Mesenchymal stem cell (in vitro differentiated cells and primary cell): ENCODE data around the gene C9orf40.

ENCODE experiments used
- DNase-seq: peaks from one replicate; pipeline ENCODE4 v3.0.0-alpha.2; 2013
- H2AFZ ChIP-seq: one replicate; pipeline ENCODE4 v1.6.1; 2013; ENCODE audit warnings: low read depth, mild to moderate bottlenecking, control low read depth, inconsistent platforms, low read length, moderate library complexity
- H2AK5ac ChIP-seq: 2 replicates; pipeline ENCODE4 v1.6.1; 2013; ENCODE audit warnings: low read length, moderate library complexity, mild to moderate bottlenecking, inconsistent platforms; ENCODE audit not compliant: severe bottlenecking
- H2BK120ac ChIP-seq: one replicate; pipeline ENCODE4 v1.6.1; 2013; ENCODE audit warnings: low read depth, mild to moderate bottlenecking, inconsistent platforms, low read length, moderate library complexity
- H2BK12ac ChIP-seq, 2 experiments: one replicate each; pipeline ENCODE4 v1.6.1; 2013; ENCODE audit warnings: inconsistent platforms in 2 of 2, low read length in 2 of 2, mild to moderate bottlenecking in 2 of 2, moderate library complexity in 2 of 2, control low read depth in 1 of 2
- H2BK15ac ChIP-seq: one replicate; pipeline ENCODE4 v1.6.1; 2013; ENCODE audit warnings: mild to moderate bottlenecking, low read depth, inconsistent platforms; ENCODE audit not compliant: poor library complexity, severe bottlenecking
- H2BK5ac ChIP-seq: 2 replicates; pipeline ENCODE4 v1.6.1; 2013; ENCODE audit warnings: low read depth, mild to moderate bottlenecking, low read length, control low read depth, inconsistent platforms; ENCODE audit not compliant: poor library complexity, severe bottlenecking
- H3K14ac ChIP-seq, 2 experiments: one replicate each; pipeline ENCODE4 v1.6.1; 2013; ENCODE audit warnings: inconsistent platforms in 2 of 2, low read length in 2 of 2, control low read depth in 1 of 2, mild to moderate bottlenecking in 1 of 2, moderate library complexity in 1 of 2
- H3K18ac ChIP-seq, 2 experiments: one replicate each; pipeline ENCODE4 v1.6.1; 2013; ENCODE audit warnings: inconsistent platforms in 2 of 2, low read length in 2 of 2, control low read depth in 1 of 2, low read depth in 1 of 2, mild to moderate bottlenecking in 1 of 2
- H3K23ac ChIP-seq, 2 experiments: one replicate each; pipeline ENCODE4 v1.6.1; 2013; ENCODE audit warnings: inconsistent platforms in 2 of 2, low read length in 2 of 2, mild to moderate bottlenecking in 2 of 2, moderate library complexity in 2 of 2, control low read depth in 1 of 2
- H3K27ac ChIP-seq: 2 replicates; pipeline ENCODE4 v1.5.1; 2013; ENCODE audit warnings: mild to moderate bottlenecking, moderate library complexity, low read length, control low read depth, inconsistent platforms; ENCODE audit not compliant: poor library complexity, severe bottlenecking
- H3K27me3 ChIP-seq, 2 experiments: 2 replicates each; pipeline versions ENCODE4 v1.6.1 to v1.7.0; 2013; ENCODE audit warnings: low read length in 2 of 2, mild to moderate bottlenecking in 2 of 2, moderate library complexity in 2 of 2, control low read depth in 1 of 2, inconsistent platforms in 1 of 2; ENCODE audit not compliant: control insufficient read depth in 1 of 2, insufficient read depth in 1 of 2
- H3K36me3 ChIP-seq, 2 experiments: 2 replicates each; pipeline versions ENCODE4 v1.6.1 to v1.7.0; 2013; ENCODE audit warnings: low read length in 2 of 2, control low read depth in 1 of 2, inconsistent platforms in 1 of 2, low read depth in 1 of 2, mild to moderate bottlenecking in 1 of 2; ENCODE audit not compliant: insufficient read depth in 2 of 2, control insufficient read depth in 1 of 2
- H3K4ac ChIP-seq, 2 experiments: one replicate each; pipeline ENCODE4 v1.6.1; 2013; ENCODE audit warnings: inconsistent platforms in 2 of 2, low read length in 2 of 2, mild to moderate bottlenecking in 2 of 2, moderate library complexity in 2 of 2, control low read depth in 1 of 2, low read depth in 1 of 2
- H3K4me1 ChIP-seq: 2 replicates; pipeline ENCODE4 v1.6.1; 2013; ENCODE audit warnings: low read depth, low read length, control low read depth; ENCODE audit not compliant: control insufficient read depth, insufficient read depth
- H3K4me2 ChIP-seq: 2 replicates; pipeline ENCODE4 v1.6.1; 2013; ENCODE audit warnings: low read length, mild to moderate bottlenecking, inconsistent platforms; ENCODE audit not compliant: poor library complexity, severe bottlenecking
- H3K4me3 ChIP-seq, 2 experiments: 2 replicates each; pipeline versions ENCODE4 v1.5.1 to v1.7.0; 2013; ENCODE audit warnings: low read length in 2 of 2, mild to moderate bottlenecking in 2 of 2, control low read depth in 1 of 2, low read depth in 1 of 2; ENCODE audit not compliant: insufficient read depth in 1 of 2
- H3K79me1 ChIP-seq: replicated peaks from 2 replicates; pipeline ENCODE4 v1.6.1; 2013; ENCODE audit warnings: mild to moderate bottlenecking, control low read depth, low read length, inconsistent platforms; ENCODE audit not compliant: poor library complexity, severe bottlenecking
- H3K9ac ChIP-seq: 2 replicates; pipeline ENCODE4 v1.7.0; 2013; ENCODE audit warnings: mild to moderate bottlenecking, low read length, moderate library complexity
- H3K9me3 ChIP-seq: 2 replicates; pipeline ENCODE4 v1.7.0; 2013; ENCODE audit warnings: mild to moderate bottlenecking, low read length; ENCODE audit not compliant: control insufficient read depth
- H4K8ac ChIP-seq: one replicate; pipeline ENCODE4 v1.6.1; 2013; ENCODE audit warnings: inconsistent platforms, mild to moderate bottlenecking, low read length, moderate library complexity
- H4K91ac ChIP-seq: one replicate; pipeline ENCODE4 v1.6.1; 2013; ENCODE audit warnings: mild to moderate bottlenecking, low read length, inconsistent platforms
- WGBS: methylation state at CpG from one replicate; pipeline ENCODE4 v1.1.7; 2013; ENCODE audit warnings: mixed read lengths; 5-methylcytosine and 5-hydroxymethylcytosine counted together

Gene C9orf40

DNA sequence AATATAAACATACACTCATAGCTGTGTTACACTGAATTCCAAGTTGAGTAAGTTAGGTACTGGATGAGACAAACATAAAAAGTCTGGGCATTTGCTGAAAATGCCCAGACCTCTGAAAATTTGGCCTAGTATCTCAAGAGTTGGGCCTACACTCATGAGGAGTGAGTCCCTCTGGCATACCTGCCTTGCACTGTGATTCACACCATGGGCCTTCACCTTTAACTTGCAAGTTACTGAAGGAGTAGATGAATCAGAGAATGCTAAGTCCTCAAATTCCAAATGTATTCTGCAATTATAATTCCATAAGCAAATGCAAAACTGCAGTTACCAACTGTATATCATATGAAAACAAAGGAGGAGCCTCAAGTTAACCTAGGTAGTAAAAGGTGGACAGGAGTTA lies 32.3 kb upstream of the C9orf40 start:
- Histone ChIP-seq H3K4me3 (no peak overlapping the region), H3K36me3 (peaks cover 0 to 40% of the 10 kb centered on the region in 2 experiments), H3K9me3 (no peaks in the 10 kb centered on the region), H3K27ac (no peak overlapping the region), H3K4me2 (no peak overlapping the region), H2BK120ac (no peak overlapping the region), H2AFZ (no peak overlapping the region), H2AK5ac (no peak overlapping the region), H4K8ac (no peak overlapping the region), H4K91ac (no peak overlapping the region), H3K14ac (no peak overlapping the region), H3K23ac (no peak overlapping the region), H3K4me1 (no peaks in the 10 kb centered on the region), H3K27me3 (no peaks in the 10 kb centered on the region), H2BK5ac (no peak overlapping the region), H3K4ac (no peak overlapping the region), H3K18ac (no peak overlapping the region), H3K9ac (no peak overlapping the region), H3K79me1 (peaks cover 2% of the 10 kb centered on the region), H2BK12ac (no peak overlapping the region), H2BK15ac (no peak overlapping the region)
- DNase-seq = no peak

DNA sequence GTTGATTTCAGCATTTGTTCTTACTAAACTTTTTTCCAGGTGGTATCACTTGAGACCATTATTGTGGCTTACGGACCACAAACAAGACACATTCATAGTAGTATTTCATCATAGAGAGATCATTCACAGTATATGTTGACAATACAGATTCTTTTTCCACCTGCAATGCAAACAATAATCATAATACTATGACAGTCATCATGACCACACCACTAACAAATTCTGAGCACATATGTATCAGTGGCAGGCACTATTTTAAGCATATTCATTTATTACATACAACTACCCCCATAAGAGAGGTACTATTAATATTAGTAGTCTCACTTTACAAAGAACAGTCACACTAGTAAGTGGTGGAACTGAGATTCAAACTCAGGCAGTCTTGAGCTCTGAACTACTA lies 31.0 kb upstream of the C9orf40 start:
- no peaks in the 10 kb centered on the region for H3K79me1 ChIP-seq
- no peak overlapping the region for H4K8ac ChIP-seq

DNA sequence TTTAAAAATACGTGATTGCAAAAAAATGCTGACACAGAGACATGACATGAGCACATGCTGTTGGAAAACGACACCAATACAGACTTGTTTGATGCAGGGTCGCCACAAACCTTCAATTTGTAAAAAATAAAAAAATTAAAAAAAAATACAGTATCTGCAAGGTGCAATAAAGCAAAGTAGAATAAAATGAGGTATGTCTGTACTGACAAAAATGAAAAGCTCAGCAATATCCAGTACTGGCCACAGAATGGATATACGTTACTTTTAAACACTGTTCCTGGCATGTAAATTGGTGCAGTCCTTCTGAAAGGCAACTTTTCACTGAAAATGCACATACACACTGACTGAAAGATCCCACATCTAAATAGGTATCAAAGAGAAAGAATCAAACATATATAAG lies 27.1 kb upstream of the C9orf40 start:
- Histone ChIP-seq H2BK15ac (no peak overlapping the region), H3K27ac (no peak overlapping the region), H3K14ac (no peak overlapping the region), H3K36me3 (peaks cover 8 to 64% of the 10 kb centered on the region in 2 experiments), H4K8ac (no peak overlapping the region), H3K4me3 (no peak overlapping the region), H4K91ac (no peak overlapping the region), H2BK12ac (no peak overlapping the region), H2BK5ac (no peak overlapping the region), H3K18ac (no peak overlapping the region), H3K9me3 (peaks cover 19% of the 10 kb centered on the region), H2AFZ (no peak overlapping the region), H3K4ac (no peak overlapping the region), H2AK5ac (no peak overlapping the region), H3K4me2 (no peak overlapping the region), H3K23ac (no peak overlapping the region), H3K4me1 (no peaks in the 10 kb centered on the region), H3K9ac (no peak overlapping the region), H2BK120ac (no peak overlapping the region), H3K79me1 (peaks cover 2% of the 10 kb centered on the region), H3K27me3 (no peaks in the 10 kb centered on the region)
- no peak for DNase-seq
- WGBS = 100% methylated on average over 3 of the region's 4 CpGs

More for the DNA sequence above, 31.0 kb upstream of the C9orf40 start:
- H2BK12ac ChIP-seq = no peak overlapping the region
- H2BK120ac ChIP-seq = no peak overlapping the region
- no peak overlapping the region for H3K4me2 ChIP-seq
- no peak overlapping the region for H2AFZ ChIP-seq
- H3K9ac ChIP-seq = no peak overlapping the region
- H3K9me3 ChIP-seq = no peaks in the 10 kb centered on the region
- H3K4me3 ChIP-seq = no peak overlapping the region
- H3K14ac ChIP-seq = no peak overlapping the region
- H3K18ac ChIP-seq = no peak overlapping the region
- no peak overlapping the region for H3K4ac ChIP-seq
- peaks cover 0 to 47% of the 10 kb centered on the region in 2 experiments for H3K36me3 ChIP-seq
- H3K4me1 ChIP-seq = no peaks in the 10 kb centered on the region
- no peak overlapping the region for H3K27ac ChIP-seq
- no peak overlapping the region for H2AK5ac ChIP-seq
- no peak overlapping the region for H3K23ac ChIP-seq
- H2BK15ac ChIP-seq = no peak overlapping the region
- H2BK5ac ChIP-seq = no peak overlapping the region
- DNase-seq = no peak
- 100% methylated on average over 1 of the region's 1 CpG for WGBS
- no peaks in the 10 kb centered on the region for H3K27me3 ChIP-seq
- no peak overlapping the region for H4K91ac ChIP-seq

DNA sequence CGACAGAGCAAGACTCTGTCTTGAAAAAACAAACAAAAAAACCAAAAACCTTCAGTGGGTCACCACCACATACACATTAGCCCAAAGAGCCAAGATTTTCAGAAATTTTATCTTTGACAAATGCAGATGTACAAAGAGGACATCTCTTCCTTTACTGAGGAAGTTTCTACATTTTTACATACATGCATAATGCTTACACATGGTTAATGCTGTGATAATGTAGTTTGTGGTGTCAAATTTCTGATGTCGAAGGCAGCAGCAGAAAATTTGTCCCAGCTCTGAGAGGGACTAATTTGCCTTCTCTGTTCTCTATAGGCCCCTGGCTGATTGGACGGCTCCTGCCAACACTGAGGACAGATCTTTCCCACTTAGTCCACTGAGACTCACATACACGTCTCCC lies 24.6 kb upstream of the C9orf40 start:
- Histone ChIP-seq H2BK5ac (no peak overlapping the region), H3K4me2 (no peak overlapping the region), H3K27me3 (no peaks in the 10 kb centered on the region), H3K4me1 (no peaks in the 10 kb centered on the region), H2AFZ (no peak overlapping the region), H3K4me3 (no peak overlapping the region), H3K9me3 (peaks cover 23% of the 10 kb centered on the region), H2BK12ac (no peak overlapping the region), H3K36me3 (peaks cover 8 to 49% of the 10 kb centered on the region in 2 experiments), H2AK5ac (no peak overlapping the region), H3K9ac (no peak overlapping the region), H3K18ac (no peak overlapping the region), H3K23ac (no peak overlapping the region), H3K14ac (no peak overlapping the region), H2BK120ac (no peak overlapping the region), H4K91ac (no peak overlapping the region), H3K27ac (no peak overlapping the region), H3K4ac (no peak overlapping the region), H4K8ac (no peak overlapping the region), H2BK15ac (no peak overlapping the region), H3K79me1 (peaks cover 2% of the 10 kb centered on the region)
- DNase-seq = no peak
- 97% methylated on average over 4 of the region's 4 CpGs for WGBS
